T-cell (primary cell): Measurements from ENCODE around the gene RASA2. TPM values are rescaled to one million over a fixed set of nuclear protein-coding genes. Genes with fewer than 3 reads are reported as not detected.
A peak's percentile ranks its signal among the peaks of the same experiment; 100 is the strongest.

Experiments used
- ATAC-seq, 4 experiments: fragments of 200-7000 bp in 3 of 4; fragments of 150-1000 bp in 1 of 4; cut with Tn5 transposase; replicated peaks in 1 of 4; 1 replicate in 3 of 4; 2 replicates in 1 of 4; pipeline ENCODE4 v1.10.0; 2021; ENCODE audit warnings: moderate library complexity in 3 of 4, mild to moderate bottlenecking in 2 of 4, moderate number of reproducible peaks in 1 of 4
- CTCF ChIA-PET, 2 donors: fragments of 300-600 bp; sonication (Branson Sonifier 250); formaldehyde crosslinking; loops; one replicate each; lab custom pipeline; 2022; ENCODE audit warnings: antibody characterized with exemption in 2 of 2; lab: Charles Lee
- POLR2A ChIA-PET, 2 donors: fragments of 300-600 bp; sonication (Branson Sonifier 250); formaldehyde crosslinking; loops; one replicate each; lab custom pipeline; 2022; ENCODE audit warnings: antibody characterized with exemption in 2 of 2; lab: Charles Lee
- DNase-seq, 35 experiments: peaks; one replicate each; pipeline versions ENCODE4 v3.0.0 to v3.0.0-alpha.2; 2013 to 2023
- H3K27ac ChIP-seq: one replicate; pipeline ENCODE4 v1.5.1; 2013; ENCODE audit warnings: low read length
- H3K27me3 ChIP-seq, 2 experiments: replicated peaks in 1 of 2; 1 replicate in 1 of 2; 2 replicates in 1 of 2; pipeline versions ENCODE4 v1.6.1 to v1.7.0; 2013; ENCODE audit warnings: low read length in 1 of 2, mixed read lengths in 1 of 2; ENCODE audit not compliant: control insufficient read depth in 2 of 2, insufficient read depth in 2 of 2; ENCODE audit errors: extremely low read depth in 1 of 2
- H3K36me3 ChIP-seq, 2 donors: 1 replicate in 1 of 2; 2 replicates in 1 of 2; pipeline versions ENCODE4 v1.6.1 to v1.7.0; 2013; ENCODE audit warnings: low read length in 1 of 2; ENCODE audit not compliant: control insufficient read depth in 2 of 2, insufficient read depth in 1 of 2; ENCODE audit errors: extremely low read depth in 1 of 2
- H3K4me1 ChIP-seq, 2 experiments: 1 replicate in 1 of 2; 2 replicates in 1 of 2; pipeline versions ENCODE4 v1.6.1 to v1.7.0; 2013; ENCODE audit warnings: low read length in 2 of 2, mixed read lengths in 1 of 2; ENCODE audit not compliant: insufficient read depth in 2 of 2, control insufficient read depth in 1 of 2; ENCODE audit errors: extremely low read depth in 1 of 2
- H3K4me3 ChIP-seq, 2 donors: 1 replicate in 1 of 2; 2 replicates in 1 of 2; pipeline versions ENCODE4 v1.5.1 to v1.7.0; 2013; ENCODE audit warnings: mild to moderate bottlenecking in 2 of 2, low read length in 1 of 2, moderate library complexity in 1 of 2; ENCODE audit not compliant: control insufficient read depth in 1 of 2; ENCODE audit errors: extremely low read depth in 1 of 2
- H3K9me3 ChIP-seq: 2 replicates; pipeline ENCODE4 v1.7.0; 2013
- H3K27ac Mint-ChIP-seq, 2 donors: one replicate each; pipeline ENCODE4 v1.8.0; 2020 to 2021; ENCODE audit warnings: mild to moderate bottlenecking in 2 of 2, mixed read lengths in 2 of 2
- H3K27me3 Mint-ChIP-seq, 2 donors: one replicate each; pipeline ENCODE4 v1.8.0; 2021 to 2022; ENCODE audit warnings: mixed read lengths in 2 of 2
- H3K36me3 Mint-ChIP-seq: one replicate; pipeline ENCODE4 v1.8.0; 2021; ENCODE audit warnings: mixed read lengths
- H3K4me1 Mint-ChIP-seq, 3 donors: one replicate each; pipeline ENCODE4 v1.8.0; 2020 to 2022; ENCODE audit warnings: mixed read lengths in 3 of 3, mild to moderate bottlenecking in 1 of 3
- H3K4me3 Mint-ChIP-seq, 3 donors: one replicate each; pipeline ENCODE4 v1.8.0; 2020 to 2022; ENCODE audit warnings: mild to moderate bottlenecking in 3 of 3, mixed read lengths in 3 of 3, moderate library complexity in 3 of 3
- H3K9me3 Mint-ChIP-seq, 3 donors: one replicate each; pipeline ENCODE4 v1.8.0; 2020 to 2022; ENCODE audit warnings: mixed read lengths in 3 of 3
- WGBS: methylation state at CpG from one replicate; pipeline ENCODE4 v1.1.5; 2013; ENCODE audit warnings: missing lambda C conversion rate; ENCODE audit not compliant: insufficient coverage; 5-methylcytosine and 5-hydroxymethylcytosine counted together
- total RNA-seq, 35 experiments: library from RNA in 6 of 35; stranded (reverse) in 6 of 35; fragments of 120-200 nt in 1 of 35; gene quantifications; one replicate each; pipeline versions ENCODE4 v1.2.1 to v1.2.4 and lab custom pipeline; 2013 to 2026

The RASA2 gene
- total RNA-seq, 5 donors from 2014 or later (not counting 1 experiment from before 2014, with no cell fraction given), result 52.7 to 80.0 (median 62.6) TPM

GRCh38 chr3:141655801-141656200, 169.0 kb downstream of the RASA2 start:
- CTCF ChIA-PET, result no interaction called here

GRCh38 chr3:141656771-141657170, 169.9 kb downstream of the RASA2 start:
- CTCF ChIA-PET, result interaction anchor here in 1 of 2 donors (0.5 kb wide), 1 partner anchor 1596 kb away, joined by 3 read pairs; no protein-coding TSS in a partner anchor
- H3K36me3 Mint-ChIP-seq, result no peaks in the 10 kb centered on the region
- DNase-seq, result no peak

More at GRCh38 chr3:141655801-141656200, 169.0 kb downstream of the RASA2 start:
- Mint-ChIP-seq H3K36me3 (no peaks in the 10 kb centered on the region), H3K4me1 (peaks cover 7 to 8% (median 7%) of the 10 kb centered on the region in 3 donors), H3K27me3 (peaks cover 27 to 38% of the 10 kb centered on the region in 2 donors), H3K4me3 (no peak overlapping the region), H3K9me3 (no peaks in the 10 kb centered on the region), H3K27ac (no peak overlapping the region)
- POLR2A ChIA-PET, result no interaction called here
- Histone ChIP-seq H3K27ac (no peak overlapping the region), H3K36me3 (no peaks in the 10 kb centered on the region), H3K4me1 (peaks cover 2 to 12% of the 10 kb centered on the region in 2 experiments), H3K9me3 (no peaks in the 10 kb centered on the region), H3K27me3 (peaks cover 7 to 35% of the 10 kb centered on the region in 2 experiments), H3K4me3 (no peak overlapping the region)
- DNase-seq (no peak), ATAC-seq (no peak)
- WGBS, result no CpG with 5 or more reads among the region's 4 CpGs

GRCh38 chr3:141657516-141657915, 170.7 kb downstream of the RASA2 start:
- Mint-ChIP-seq H3K27me3 (peaks cover 42 to 54% of the 10 kb centered on the region in 2 donors), H3K36me3 (no peaks in the 10 kb centered on the region), H3K27ac (no peak overlapping the region), H3K9me3 (no peaks in the 10 kb centered on the region), H3K4me1 (peaks cover 7 to 8% (median 7%) of the 10 kb centered on the region in 3 donors), H3K4me3 (no peak overlapping the region)
- Histone ChIP-seq H3K36me3 (no peaks in the 10 kb centered on the region), H3K4me3 (no peak overlapping the region), H3K27ac (no peak overlapping the region), H3K27me3 (peaks cover 10 to 43% of the 10 kb centered on the region in 2 experiments), H3K4me1 (peaks cover 2 to 12% of the 10 kb centered on the region in 2 experiments), H3K9me3 (no peaks in the 10 kb centered on the region)
- no peak for DNase-seq
- no peak for ATAC-seq
- ChIA-PET CTCF (interaction anchor here in 1 of 2 donors (0.5 kb wide), 1 partner anchor 1596 kb away, joined by 3 read pairs; no protein-coding TSS in a partner anchor), POLR2A (no interaction called here)

More at GRCh38 chr3:141656771-141657170, 169.9 kb downstream of the RASA2 start:
- Histone ChIP-seq H3K4me1 (peaks cover 2 to 12% of the 10 kb centered on the region in 2 experiments), H3K27ac (no peak overlapping the region), H3K36me3 (no peaks in the 10 kb centered on the region), H3K27me3 (peaks cover 10 to 43% of the 10 kb centered on the region in 2 experiments), H3K4me3 (no peak overlapping the region), H3K9me3 (no peaks in the 10 kb centered on the region)
- Mint-ChIP-seq H3K27me3 (peaks cover 36 to 47% of the 10 kb centered on the region in 2 donors), H3K9me3 (no peaks in the 10 kb centered on the region), H3K4me3 (no peak overlapping the region), H3K27ac (no peak overlapping the region), H3K4me1 (peaks cover 7 to 8% (median 7%) of the 10 kb centered on the region in 3 donors)
- POLR2A ChIA-PET, result interaction anchor here in 1 of 2 donors (0.6 kb wide), 1 partner anchor 34 kb away, joined by 10 read pairs; no protein-coding TSS in a partner anchor
- WGBS, result no CpG with 5 or more reads among the region's 4 CpGs
- no peak for ATAC-seq

DNA sequence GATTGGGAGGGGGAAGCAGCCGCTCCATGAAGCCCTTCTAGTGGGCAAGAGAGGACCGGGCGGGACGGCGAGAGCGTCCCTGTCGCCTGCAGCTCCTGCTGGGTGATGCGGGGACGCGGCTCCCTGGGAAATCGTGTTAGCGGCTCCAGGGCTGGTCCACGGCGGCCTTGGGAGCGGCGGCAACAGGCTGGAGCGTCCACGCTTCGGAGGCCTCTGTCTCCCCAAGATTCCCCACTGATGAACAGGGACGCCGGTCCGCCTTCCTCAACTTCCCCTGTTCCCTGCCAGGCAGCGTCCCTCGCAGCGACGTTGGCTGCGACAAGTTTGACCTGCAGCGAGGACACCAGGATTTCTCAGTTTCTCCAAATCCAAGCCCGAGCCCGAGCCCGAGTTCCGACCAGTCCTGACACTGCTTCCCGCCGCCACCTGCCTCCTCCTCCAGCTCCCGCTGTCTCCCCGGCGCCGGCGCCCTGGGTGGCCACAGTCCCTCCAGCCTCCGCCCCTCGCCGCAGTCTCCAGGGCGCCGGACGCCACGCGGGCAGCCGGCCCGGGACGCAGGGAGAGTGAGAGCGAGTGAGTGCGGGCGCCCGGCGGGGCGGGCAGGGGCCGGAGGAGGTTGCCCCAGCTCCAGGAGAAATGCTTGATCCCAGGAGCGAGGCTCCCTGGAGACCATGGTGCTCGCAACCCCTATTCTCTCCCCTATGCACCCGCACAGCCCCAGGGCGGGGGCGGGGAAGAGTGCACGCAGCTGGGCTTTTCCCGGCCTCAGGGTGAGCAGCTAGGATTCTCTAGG, 173.2 kb downstream of the RASA2 start:
- H3K27ac ChIP-seq, result no peak overlapping the region
- H3K4me3 ChIP-seq, result peak overlapping the region in 1 of 2 donors; percentile 35
- H3K36me3 ChIP-seq, result no peaks in the 10 kb centered on the region
- DNase-seq (no peak), ATAC-seq (peak in 1 of 4 experiments; percentile 36)
- Mint-ChIP-seq H3K4me3 (peak overlapping the region; percentile 39 to 70 (median 59)), H3K27ac (no peak overlapping the region), H3K36me3 (no peaks in the 10 kb centered on the region), H3K27me3 (peaks cover 50 to 64% of the 10 kb centered on the region in 2 donors), H3K9me3 (no peaks in the 10 kb centered on the region), H3K4me1 (peaks cover 7 to 8% (median 7%) of the 10 kb centered on the region in 3 donors)
- no peaks in the 10 kb centered on the region for H3K9me3 ChIP-seq
- peaks cover 10 to 52% of the 10 kb centered on the region in 2 experiments for H3K27me3 ChIP-seq
- H3K4me1 ChIP-seq, result peaks cover 2 to 12% of the 10 kb centered on the region in 2 experiments
- ChIA-PET POLR2A (no interaction called here), CTCF (no interaction called here)
- 8% methylated on average over 53 of the region's 64 CpGs for WGBS

DNA sequence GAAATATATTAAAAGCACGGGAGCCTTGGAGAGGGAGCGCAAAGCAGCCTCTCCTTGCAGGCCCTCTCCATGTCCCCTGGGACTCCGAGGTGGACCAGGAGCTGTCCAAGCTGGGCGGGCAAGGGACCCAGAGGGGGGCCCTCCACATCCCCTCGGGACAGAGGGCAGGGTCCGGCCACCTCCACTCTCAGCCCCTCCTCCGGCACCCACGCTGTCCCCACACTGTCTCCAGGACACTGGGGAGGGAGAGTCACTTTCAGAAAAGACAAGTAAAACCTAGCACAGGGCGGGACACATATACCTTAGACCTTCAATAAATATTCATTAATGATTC, 173.8 kb downstream of the RASA2 start:
- Mint-ChIP-seq H3K9me3 (no peaks in the 10 kb centered on the region), H3K4me1 (peaks cover 7 to 8% (median 7%) of the 10 kb centered on the region in 3 donors), H3K4me3 (peak overlapping the region in 1 of 3 donors; percentile 70), H3K27me3 (peaks cover 50 to 64% of the 10 kb centered on the region in 2 donors), H3K36me3 (no peaks in the 10 kb centered on the region), H3K27ac (no peak overlapping the region)
- POLR2A ChIA-PET, result no interaction called here
- no peak for DNase-seq
- CTCF ChIA-PET, result no interaction called here
- H3K4me3 ChIP-seq, result no peak overlapping the region
- ATAC-seq, result no peak
- peaks cover 10 to 52% of the 10 kb centered on the region in 2 experiments for H3K27me3 ChIP-seq
- WGBS, result 79% methylated on average over 4 of the region's 9 CpGs
- no peak overlapping the region for H3K27ac ChIP-seq
- H3K36me3 ChIP-seq, result no peaks in the 10 kb centered on the region
- H3K9me3 ChIP-seq, result no peaks in the 10 kb centered on the region
- peaks cover 2 to 12% of the 10 kb centered on the region in 2 experiments for H3K4me1 ChIP-seq

- Histone ChIP-seq H3K27ac (no peak overlapping the region), H3K9me3 (no peaks in the 10 kb centered on the region), H3K36me3 (no peaks in the 10 kb centered on the region), H3K4me3 (no peak overlapping the region), H3K27me3 (peaks cover 10 to 48% of the 10 kb centered on the region in 2 experiments), H3K4me1 (peaks cover 2 to 12% of the 10 kb centered on the region in 2 experiments)
- Mint-ChIP-seq H3K4me1 (peaks cover 7 to 8% (median 7%) of the 10 kb centered on the region in 3 donors), H3K4me3 (no peak overlapping the region), H3K27me3 (peaks cover 48 to 60% of the 10 kb centered on the region in 2 donors), H3K27ac (no peak overlapping the region), H3K9me3 (no peaks in the 10 kb centered on the region), H3K36me3 (no peaks in the 10 kb centered on the region)
- CTCF ChIA-PET, result no interaction called here
- no peak for ATAC-seq
- no peak for DNase-seq
- POLR2A ChIA-PET, result no interaction called here
- WGBS, result 86% methylated on average over 5 of the region's 11 CpGs
These were observed 174.7 kb downstream of the RASA2 start for GRCh38 chr3:141661229-141662196.
